HG03025 (cell line): ENCODE measurements around the gene ANO1.
"Not testable (repeated sequence)": the region's sequence is repeated elsewhere in the genome, so short reads cannot be mapped to it uniquely, and the experiment has no call there.

Experiments used
- ATAC-seq: cut with Tn5 transposase; IDR thresholded peaks from one replicate; pipeline ENCODE4 v1.9.1; 2021; ENCODE audit warnings: mild to moderate bottlenecking, moderate library complexity; ENCODE audit not compliant: unreplicated experiment, low FRiP score

The ANO1 gene

DNA sequence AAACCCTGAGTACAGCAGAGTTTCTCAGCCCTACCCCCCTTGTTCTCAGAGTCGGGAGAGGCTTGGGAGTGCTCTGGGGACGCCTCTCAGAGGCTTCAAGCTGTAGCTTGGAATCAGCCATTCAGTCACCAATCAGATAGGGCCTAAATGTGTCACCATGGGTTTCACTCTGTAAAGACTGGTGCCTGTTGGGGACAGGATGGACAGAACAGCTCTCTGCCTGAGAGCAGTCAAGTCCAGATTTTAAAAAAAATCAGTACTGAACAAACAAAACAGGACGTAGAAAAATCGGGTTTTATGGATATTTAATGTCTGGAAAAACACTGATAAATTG, 126.3 kb downstream of the ANO1 start:
- ATAC-seq: no peak

- no peak for ATAC-seq
Observed at GRCh38 chr11:70205049-70205725, 127.1 kb downstream of the ANO1 start.

DNA sequence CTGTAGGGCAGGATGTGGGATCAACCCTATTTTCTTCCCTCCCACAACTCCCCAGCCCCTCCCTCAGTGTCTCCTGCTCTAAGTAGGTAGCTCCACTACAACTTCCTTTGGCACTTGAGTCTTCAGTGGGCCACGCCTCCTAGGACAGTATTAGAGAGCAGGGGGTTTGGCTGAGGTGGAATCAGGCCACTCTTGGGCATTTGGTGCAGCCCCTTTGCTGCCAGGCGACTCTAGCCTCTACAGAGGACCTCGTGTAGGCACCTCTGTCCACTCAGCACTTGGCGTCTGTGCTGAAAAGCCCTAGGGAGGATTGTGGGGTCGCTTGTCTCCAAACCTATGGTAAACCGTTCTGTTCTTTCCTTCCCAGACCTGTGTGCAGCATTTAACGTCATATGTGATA, 127.6 kb downstream of the ANO1 start:
- no peak for ATAC-seq

DNA sequence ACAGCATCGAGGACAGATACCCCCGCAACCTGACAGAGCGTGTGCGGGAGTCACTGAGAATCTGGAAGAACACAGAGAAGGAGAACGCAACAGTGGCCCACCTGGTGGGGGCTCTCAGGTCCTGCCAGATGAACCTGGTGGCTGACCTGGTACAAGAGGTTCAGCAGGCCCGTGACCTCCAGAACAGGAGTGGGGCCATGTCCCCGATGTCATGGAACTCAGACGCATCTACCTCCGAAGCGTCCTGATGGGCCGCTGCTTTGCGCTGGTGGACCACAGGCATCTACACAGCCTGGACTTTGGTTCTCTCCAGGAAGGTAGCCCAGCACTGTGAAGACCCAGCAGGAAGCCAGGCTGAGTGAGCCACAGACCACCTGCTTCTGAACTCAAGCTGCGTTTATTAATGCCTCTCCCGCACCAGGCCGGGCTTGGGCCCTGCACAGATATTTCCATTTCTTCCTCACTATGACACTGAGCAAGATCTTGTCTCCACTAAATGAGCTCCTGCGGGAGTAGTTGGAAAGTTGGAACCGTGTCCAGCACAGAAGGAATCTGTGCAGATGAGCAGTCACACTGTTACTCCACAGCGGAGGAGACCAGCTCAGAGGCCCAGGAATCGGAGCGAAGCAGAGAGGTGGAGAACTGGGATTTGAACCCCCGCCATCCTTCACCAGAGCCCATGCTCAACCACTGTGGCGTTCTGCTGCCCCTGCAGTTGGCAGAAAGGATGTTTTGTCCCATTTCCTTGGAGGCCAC, 128.3 kb downstream of the ANO1 start:
- no peak for ATAC-seq

DNA sequence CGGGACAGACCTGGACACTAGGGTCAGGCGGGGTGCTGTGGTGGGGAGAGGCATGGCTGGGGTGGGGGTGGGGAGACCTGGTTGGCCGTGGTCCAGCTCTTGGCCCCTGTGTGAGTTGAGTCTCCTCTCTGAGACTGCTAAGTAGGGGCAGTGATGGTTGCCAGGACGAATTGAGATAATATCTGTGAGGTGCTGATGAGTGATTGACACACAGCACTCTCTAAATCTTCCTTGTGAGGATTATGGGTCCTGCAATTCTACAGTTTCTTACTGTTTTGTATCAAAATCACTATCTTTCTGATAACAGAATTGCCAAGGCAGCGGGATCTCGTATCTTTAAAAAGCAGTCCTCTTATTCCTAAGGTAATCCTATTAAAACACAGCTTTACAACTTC, 128.9 kb downstream of the ANO1 start:
- no peak for ATAC-seq

GRCh38 chr11:70207531-70208131, 129.5 kb downstream of the ANO1 start:
- no peak for ATAC-seq

DNA sequence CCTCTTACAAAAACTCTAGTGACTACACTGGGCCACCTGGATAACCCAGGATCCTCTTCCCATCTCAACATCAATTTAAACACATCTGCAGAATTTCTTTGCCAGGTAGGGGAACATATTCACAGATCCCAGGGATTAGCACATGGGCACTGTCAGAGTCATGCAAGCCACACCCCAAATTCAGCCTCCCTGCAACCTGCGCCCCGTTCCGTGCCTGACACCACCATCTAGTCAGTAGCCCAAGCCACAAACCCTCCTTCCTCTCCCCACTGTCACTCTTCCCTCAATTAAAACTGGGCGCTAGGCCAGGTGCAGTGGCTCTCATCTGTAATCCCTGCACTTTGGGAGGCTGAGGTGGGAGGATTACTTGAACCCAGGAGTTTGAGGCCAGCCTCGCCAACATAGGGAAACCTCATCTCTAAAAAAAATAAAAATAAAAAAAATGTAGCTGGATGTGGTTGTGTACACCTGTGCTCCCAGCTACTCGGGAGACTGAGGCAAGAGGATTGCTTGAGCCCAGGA, 131.3 kb downstream of the ANO1 start:
- no peak for ATAC-seq

- no peak for ATAC-seq
Observed at GRCh38 chr11:70210051-70210501, 132.0 kb downstream of the ANO1 start.

- ATAC-seq: no peak
Observed at GRCh38 chr11:70210530-70210929, 132.4 kb downstream of the ANO1 start.

GRCh38 chr11:70212227-70212811, 134.2 kb downstream of the ANO1 start:
- ATAC-seq: no peak

DNA sequence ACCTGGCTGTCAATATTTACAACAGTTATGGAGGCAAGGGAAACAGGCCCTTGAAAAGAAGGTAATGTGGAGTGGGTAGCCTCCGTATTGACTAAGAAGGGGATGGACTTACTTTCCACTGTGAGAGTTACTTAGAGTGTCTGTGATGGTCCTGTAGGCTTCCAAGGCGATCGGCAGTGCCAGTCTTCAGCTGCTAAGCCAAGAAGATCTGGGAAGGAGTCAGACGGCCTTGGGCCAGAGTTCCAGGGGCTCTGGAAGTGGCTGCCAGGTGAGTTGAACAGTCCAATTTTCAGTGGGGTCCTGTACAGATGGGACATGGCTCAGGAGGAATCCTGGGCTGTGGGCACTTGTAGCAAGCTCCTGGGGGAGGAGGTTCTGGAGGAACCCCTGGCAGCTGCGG, 139.3 kb downstream of the ANO1 start:
- ATAC-seq: not testable (repeated sequence)

GRCh38 chr11:70218076-70218475, 140.0 kb downstream of the ANO1 start:
- ATAC-seq: not testable (repeated sequence)

- no peak for ATAC-seq
Observed at GRCh38 chr11:70220136-70220535, 142.0 kb downstream of the ANO1 start.

GRCh38 chr11:70220920-70221319, 142.8 kb downstream of the ANO1 start:
- ATAC-seq: no peak

- ATAC-seq: no peak
Observed at GRCh38 chr11:70225681-70226177, 147.6 kb downstream of the ANO1 start.

DNA sequence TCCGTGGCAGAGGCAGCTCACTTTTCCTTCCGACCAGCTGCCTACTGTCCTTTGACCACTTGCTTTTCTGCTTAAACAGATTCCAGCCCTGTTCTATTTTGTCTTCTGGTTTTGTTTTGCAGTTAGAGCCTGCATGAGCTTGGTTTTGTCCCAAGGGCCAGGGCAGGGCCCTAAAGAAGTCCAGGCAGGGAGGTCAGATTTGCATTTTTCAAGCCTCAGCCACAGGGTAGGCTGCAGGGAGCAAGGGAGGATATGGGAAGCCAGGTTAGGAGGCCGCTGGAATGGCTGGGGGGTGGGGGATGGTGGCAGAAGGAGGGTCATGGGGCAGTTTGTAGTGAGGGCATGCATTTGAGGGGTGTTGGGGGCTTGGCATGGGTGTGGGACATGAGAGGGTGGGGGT, 148.1 kb downstream of the ANO1 start:
- ATAC-seq: no peak

- no peak for ATAC-seq
Observed at GRCh38 chr11:70226967-70227366, 148.8 kb downstream of the ANO1 start.

DNA sequence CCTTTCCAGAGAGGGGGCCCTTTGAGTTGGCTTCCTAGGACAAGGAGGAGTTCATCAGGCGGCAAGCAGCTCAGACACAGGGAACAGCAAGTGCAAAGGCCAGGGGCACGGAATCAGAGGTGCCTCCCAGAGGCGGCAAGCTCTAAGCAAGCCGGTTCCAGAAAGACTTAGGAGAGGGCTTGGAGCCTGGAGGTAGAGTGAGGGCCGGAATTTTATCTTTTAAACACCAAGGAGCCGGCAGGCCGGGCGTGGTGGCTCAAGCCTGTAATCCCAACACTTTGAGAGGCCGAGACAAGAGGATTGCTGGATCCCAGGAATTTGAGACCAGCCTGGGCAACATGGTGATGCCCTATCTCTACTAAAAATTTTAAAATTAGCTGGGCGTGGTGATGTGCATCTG, 151.6 kb downstream of the ANO1 start:
- ATAC-seq: no peak

DNA sequence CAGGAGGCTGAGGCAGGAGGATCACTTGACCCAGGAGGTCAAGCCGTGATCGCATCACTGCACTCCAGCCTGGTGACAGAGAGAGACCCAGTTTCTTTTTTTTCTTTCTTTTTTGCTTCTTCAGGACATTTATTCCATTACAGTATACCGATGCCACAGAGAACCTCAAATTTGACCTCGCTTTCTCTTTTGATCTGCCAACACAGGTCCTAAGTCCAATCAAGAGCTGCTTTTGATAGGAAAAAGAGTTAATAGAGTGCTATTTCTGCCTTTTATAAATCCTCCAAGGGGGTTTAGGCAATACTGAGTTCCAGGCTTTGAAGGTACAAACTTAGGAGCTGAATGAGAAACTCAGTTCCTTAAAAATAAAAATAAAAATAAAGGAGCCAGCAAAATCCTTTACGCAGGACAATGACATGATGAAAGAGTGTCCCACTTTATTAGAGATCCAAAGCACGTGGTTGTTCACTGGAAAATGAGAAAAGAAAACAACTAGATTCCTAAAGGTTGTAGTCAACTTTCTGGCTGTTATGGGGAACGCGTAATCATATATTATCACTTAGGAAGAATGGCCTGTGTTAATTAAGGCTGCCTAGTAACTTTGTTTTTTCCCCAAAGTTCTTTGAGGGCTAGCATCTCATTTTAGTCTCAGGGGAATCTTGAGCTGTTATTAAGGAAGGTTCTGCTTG, 152.2 kb downstream of the ANO1 start:
- ATAC-seq: no peak
